PC-3 (cell line): ENCODE data around the gene ABHD11.

Source experiments
- CTCF ChIP-seq: fragments of 300-600 bp; sonication (generic); conservative IDR thresholded peaks from 2 replicates; pipeline ENCODE4 v1.5.1; 2017; ENCODE audit warnings: antibody characterized with exemption, low read depth, mild to moderate bottlenecking, low read length
- EZH2phosphoT487 ChIP-seq: fragments of 300-600 bp; sonication (generic); IDR thresholded peaks from 2 replicates; pipeline ENCODE4 v1.6.1; 2018; ENCODE audit warnings: mild to moderate bottlenecking, antibody characterized with exemption, low read length, borderline replicate concordance

- no peak for TF ChIP-seq EZH2phosphoT487
- TF ChIP-seq CTCF = no peak
Observed at GRCh38 chr7:73728551-73728950, 10.1 kb downstream of the ABHD11 start.
